EH (cell line): ENCODE results near the gene NEXN.
A peak's percentile ranks its signal among the peaks of the same experiment; 100 is the strongest.
"Not testable (repeated sequence)": the region's sequence is repeated elsewhere in the genome, so short reads cannot be mapped to it uniquely, and the experiment has no call there.

Experiments used
- DNase-seq: peaks from one replicate; pipeline ENCODE4 v3.0.0-alpha.2; 2015; ENCODE audit warnings: low read depth

Gene NEXN

DNA sequence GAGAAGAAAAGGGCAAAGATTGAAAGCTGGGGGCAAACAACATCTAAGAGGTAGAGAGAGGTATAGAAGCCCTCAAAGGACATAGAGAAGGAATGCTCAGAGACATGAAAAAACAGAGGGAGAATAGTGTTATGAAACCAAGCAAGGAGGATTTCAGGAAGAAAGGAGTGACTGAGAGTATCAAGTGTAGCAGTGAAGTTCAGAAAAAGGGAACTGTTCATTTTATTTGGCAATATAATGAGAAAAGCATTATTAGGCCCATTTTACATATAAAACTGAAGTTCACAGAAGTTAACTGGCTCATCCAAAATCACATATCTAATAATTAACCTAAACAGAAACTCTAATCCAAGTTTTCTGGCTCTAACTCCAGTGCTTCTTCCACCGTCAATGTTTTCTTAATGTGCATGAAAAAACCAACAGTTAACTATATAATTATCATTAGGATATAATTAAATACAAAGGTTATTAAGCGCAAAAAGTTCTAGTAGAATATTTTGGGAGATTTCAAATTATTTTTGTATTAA is 17.7 kb downstream of the NEXN start:
- no peak for DNase-seq

DNA sequence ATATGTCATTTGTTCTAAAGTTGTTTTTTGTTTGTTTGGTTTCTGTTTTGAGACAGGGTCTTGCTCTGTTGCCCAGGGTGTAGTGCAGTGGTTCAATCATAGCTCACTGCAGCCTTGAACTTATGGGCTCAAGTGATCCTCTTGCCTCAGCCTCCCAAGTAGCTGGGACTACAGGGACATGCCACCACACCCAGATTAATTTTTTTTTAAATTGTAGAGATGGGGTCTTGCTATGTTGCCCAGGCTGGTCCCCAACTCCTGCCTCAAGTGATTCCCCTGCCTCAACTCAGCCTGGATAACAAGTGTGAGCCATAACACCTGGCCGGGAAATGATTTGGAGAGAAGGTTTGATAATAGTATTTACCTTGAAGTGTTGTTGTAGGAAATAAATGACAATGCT is 18.2 kb downstream of the NEXN start:
- no peak for DNase-seq

DNA sequence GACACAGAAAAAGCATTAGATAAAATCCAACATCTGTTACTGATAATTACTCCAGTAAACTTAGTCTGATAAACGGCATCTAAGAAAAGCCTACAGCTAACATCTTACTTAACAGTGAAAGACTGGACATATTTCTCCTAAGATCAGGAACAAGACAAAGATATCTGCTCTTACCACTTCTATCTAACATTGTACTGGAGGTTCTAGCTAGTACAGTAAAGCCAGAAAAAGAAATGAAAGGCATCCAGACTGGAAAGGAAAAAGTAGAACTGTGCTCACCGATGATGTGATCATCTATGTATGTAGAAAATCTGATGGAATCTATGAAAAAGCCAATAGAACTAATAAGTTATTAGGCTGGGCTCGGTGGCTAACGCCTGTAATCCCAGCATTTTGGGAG is 21.7 kb downstream of the NEXN start:
- DNase-seq: no peak

- DNase-seq: not testable (repeated sequence)
Observed at GRCh38 chr1:77918918-77919317, 30.5 kb downstream of the NEXN start.

DNA sequence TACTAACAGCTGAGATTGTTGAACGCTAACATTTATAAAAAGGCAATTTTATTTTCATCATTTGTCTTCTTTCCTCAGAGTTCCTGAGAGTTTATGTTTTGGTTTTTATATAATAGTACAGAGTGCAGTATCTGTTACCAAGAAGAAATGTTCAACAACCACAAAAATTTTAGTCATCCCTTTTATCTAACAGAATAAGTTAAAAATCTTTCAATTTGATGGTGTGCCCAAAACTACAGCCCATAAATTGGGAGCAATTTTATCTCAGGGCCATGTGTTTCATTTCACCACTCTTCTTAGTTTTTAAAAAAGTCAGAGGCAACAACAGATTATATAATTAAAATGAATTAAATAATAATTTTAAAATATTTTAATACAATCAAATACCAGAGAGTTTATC is 37.1 kb downstream of the NEXN start:
- DNase-seq: peak; percentile 68

DNA sequence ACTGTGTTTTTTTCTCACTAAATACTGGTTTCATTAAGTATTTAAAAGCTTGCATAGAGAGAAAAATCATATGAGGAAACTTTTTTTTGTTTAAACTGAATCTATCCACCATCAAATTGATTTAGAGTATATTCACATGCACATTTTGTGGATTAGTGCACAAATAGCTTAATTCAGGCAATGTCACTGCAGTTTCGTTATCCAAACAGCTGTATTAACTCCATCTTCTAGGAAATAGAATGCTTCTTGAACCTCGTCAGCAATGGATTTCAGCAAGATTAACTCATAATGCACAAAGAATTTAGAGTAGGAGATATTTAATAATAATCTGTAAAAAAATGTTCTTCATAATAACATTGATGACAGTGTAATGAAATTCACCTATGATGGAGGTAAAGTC is 37.5 kb downstream of the NEXN start:
- DNase-seq: no peak

GRCh38 chr1:77926561-77927357 is 38.3 kb downstream of the NEXN start:
- no peak for DNase-seq

DNA sequence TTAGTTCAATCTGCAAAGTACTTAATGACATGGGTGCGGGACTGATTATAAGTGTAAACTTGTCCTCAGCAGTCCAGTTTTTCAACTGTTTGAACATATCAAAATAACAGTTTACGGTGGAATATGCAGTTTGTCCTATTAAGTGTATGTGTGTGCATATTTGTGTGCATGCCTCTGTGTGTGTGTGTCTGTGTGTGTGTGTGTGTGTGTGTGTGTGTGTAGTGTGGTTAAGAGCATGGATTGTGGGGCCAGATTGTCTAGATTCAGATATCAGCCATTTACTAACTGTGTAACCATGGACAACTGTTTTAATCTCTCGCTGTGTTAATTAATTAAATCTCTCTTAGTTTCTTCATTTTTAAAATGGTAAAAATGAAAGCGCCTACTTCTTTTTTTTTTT is 39.0 kb downstream of the NEXN start:
- no peak for DNase-seq

- no peak for DNase-seq
Observed at GRCh38 chr1:77929806-77930205, 41.4 kb downstream of the NEXN start.

- no peak for DNase-seq
Observed at GRCh38 chr1:77938651-77939050, 50.2 kb downstream of the NEXN start.

DNA sequence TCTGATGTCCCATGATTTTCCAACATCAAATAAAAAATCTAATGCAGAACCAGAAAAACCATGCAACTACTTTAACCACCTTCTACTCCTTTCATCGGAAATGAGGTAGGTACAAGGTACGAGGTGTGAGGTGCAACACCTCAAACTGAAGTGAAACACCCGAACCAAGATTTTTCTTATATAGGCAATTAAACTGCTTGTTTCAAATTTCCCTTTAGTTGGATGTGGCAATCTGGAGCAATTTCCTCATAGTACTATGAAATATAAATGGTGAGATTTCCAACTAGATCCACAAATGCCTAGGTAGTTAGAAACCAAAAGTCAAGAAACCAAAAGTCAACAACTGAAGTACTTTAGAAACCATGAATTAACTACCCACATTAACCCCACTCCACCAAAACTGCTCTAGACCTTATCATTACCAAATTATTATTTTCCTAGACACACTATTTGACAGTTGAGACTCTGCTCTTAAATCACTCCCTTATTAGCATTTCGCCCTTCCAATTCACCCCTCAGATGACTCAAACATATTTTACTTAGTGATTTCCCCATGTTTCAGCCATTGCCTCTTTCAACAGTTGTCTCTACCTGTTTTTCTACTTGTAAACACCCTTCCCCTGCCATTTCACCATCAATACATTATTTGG is 52.6 kb downstream of the NEXN start:
- no peak for DNase-seq

DNA sequence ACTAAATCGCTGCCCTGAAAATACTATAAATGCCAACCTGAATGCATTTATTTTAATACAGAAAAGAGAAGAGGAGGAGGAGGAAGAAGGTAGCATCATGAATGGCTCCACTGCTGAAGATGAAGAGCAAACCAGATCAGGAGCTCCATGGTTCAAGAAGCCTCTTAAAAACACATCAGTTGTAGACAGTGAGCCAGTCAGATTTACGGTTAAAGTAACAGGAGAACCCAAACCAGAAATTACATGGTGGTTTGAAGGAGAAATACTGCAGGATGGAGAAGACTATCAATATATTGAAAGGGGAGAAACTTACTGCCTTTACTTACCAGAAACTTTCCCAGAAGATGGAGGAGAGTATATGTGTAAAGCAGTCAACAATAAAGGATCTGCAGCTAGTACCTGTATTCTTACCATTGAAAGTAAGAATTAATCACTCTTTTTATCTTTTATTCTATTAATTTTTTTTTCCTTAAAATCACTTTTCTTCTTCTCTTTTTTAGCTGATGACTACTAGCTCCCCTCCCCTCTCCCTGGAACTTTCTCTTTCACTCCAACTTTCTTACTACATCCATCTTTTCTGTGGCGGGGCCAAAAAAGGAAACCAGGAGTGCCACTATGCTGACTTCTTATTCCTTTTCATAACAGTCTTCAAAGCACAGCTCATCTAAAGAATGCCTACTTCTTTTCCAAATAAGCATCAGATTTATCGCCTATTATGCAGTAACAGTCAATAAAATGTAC is 54.1 kb downstream of the NEXN start:
- DNase-seq: no peak

DNA sequence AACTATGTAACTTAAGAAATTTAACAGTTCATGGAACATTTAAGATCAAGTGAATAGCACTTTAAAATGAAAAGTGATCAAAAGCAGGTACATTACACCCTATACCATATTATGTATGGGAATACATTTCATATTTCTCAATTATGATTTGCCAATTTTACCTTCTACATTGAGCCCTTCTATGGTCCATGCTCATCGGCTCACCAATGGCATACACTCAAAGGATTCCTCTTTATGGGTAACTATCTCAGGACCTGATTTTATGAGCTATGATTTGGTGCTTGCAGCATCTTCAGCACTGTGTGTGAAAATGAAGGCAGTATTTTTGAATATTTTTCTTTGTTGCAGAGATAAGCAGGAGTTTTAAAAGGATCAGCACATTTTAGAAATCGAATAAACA is 56.9 kb downstream of the NEXN start:
- no peak for DNase-seq

GRCh38 chr1:77948841-77949424 is 60.5 kb downstream of the NEXN start:
- DNase-seq: peak; percentile 53

GRCh38 chr1:77950873-77951272 is 62.4 kb downstream of the NEXN start:
- no peak for DNase-seq

DNA sequence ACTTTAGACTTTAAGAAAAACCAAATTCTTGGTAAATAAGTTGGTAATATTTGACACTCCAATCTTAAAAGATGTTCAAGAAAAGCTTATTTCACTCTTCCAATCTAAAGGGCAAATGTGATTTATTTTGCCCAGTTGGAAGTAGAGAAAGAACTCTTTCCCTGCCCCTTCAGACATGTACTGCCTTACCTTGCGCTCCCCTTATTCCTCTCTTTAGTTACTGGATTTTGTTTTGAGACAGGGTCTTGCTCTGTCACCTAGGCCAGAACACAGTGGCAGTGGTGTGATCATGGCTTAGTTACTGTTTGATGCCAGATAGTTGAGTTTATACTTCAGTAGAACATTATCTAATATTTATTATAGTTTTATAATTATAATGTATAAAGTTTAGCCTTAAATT is 62.9 kb downstream of the NEXN start:
- DNase-seq: no peak

DNA sequence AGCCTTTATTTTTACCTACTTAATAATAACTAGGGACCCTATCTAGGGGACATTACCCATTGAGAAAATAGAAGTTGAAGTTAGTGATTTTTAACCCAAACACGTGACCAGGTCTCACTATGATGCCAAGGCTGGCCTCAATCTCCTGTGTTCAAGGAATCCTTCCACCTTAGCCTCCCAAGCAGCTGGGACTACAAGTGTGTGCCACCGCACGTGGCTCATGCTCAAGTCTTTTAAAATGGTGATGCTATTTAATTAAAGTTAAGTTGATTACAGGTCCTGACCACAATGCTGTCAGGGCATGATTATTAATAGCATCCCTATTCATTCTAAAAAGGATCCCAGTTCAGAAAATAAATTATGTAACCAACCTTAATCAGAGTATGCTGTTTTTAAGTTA is 65.5 kb downstream of the NEXN start:
- no peak for DNase-seq

GRCh38 chr1:77954521-77954920 is 66.1 kb downstream of the NEXN start:
- peak; percentile 48 for DNase-seq

DNA sequence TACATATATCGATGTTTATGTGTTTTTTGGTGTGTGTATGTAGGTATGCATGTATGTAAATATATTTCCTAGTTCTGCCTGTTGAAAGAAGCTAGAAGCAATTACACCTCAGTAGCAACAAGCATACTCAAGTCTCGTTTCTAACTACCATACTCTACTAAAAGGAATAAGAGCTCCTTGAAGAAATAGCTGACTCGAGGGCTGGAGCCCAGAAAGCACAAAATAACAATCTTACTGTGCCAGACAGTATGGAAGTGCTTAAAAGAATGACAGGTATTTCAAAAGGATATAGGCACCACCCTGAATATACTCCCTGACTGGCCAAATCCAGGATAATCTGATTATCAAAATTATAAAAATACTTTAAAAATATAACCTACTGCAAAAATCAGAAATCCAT is 67.3 kb downstream of the NEXN start:
- DNase-seq: no peak

- no peak for DNase-seq
Observed at GRCh38 chr1:77956464-77956863, 68.0 kb downstream of the NEXN start.

DNA sequence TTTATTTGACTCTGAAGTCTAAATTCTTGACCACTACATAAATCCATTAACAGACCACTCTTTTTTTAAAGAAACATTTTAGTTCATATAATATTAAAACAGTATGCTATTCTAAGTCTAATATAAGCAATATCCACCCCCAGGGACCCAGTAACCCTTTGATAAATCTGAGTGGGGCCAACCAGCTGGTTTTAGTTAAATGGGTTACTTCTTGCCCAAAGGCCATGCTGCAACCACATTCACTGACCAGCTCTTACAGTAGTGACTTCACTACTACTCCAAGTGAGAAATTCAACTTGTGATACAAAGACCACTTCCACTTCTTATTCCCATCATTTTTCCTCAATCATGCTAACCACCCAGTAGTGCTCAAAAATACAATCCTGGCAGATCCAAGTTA is 70.0 kb downstream of the NEXN start:
- DNase-seq: no peak

- DNase-seq: no peak
Observed at GRCh38 chr1:77958850-77959249, 70.4 kb downstream of the NEXN start.

DNA sequence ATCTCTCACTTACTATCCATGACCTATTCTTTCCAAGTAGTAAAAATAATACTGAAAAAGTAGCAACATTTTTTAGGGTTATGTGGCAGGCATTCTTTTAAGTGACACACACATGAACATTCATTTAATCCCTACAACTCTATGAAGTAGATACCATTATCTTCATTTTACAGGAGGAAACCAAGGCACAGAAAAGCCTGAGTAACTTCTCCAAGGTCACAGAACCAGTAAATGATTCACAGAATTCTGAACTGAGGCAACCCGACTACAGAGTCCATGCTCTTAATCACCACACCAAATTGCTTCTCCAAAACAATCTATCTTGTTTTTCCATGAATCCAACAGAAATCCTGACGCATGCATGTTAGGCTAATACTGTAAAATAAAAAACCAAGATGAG is 73.0 kb downstream of the NEXN start:
- DNase-seq: peak; percentile 47
